Ovary (tissue), 9 donors: Measurements from ENCODE around the gene PLB1. TPM values are rescaled to one million over a fixed set of nuclear protein-coding genes. Genes with fewer than 3 reads are reported as not detected.

Experiments
- DNase-seq, 5 donors: peaks; one replicate each; pipeline ENCODE4 v3.0.0-alpha.2; 2019 to 2020
- H3K27ac ChIP-seq, 2 donors: fragments of 200-600 bp; one replicate each; pipeline versions ENCODE4 v1.5.1 to v1.8.0; 2019 to 2022
- H3K27me3 ChIP-seq: fragments of 200-600 bp; one replicate; pipeline ENCODE4 v1.8.0; 2022
- H3K36me3 ChIP-seq: fragments of 200-600 bp; sonication (generic); one replicate; pipeline ENCODE4 v1.5.1; 2019
- H3K4me1 ChIP-seq: one replicate; pipeline ENCODE4 v1.8.1; 2013; ENCODE audit warnings: mild to moderate bottlenecking, moderate library complexity; ENCODE audit not compliant: insufficient read depth
- H3K4me3 ChIP-seq: fragments of 200-600 bp; sonication (generic); one replicate; pipeline ENCODE4 v1.5.1; 2017
- H3K9me3 ChIP-seq, 2 donors: fragments of 200-600 bp in 1 of 2; sonication (generic) in 1 of 2; one replicate each; pipeline versions ENCODE4 v1.5.1 to v1.8.1; 2013 to 2019; ENCODE audit warnings: mild to moderate bottlenecking in 1 of 2, moderate library complexity in 1 of 2
- CTCF ChIP-seq, 3 donors: fragments of 450-650 bp in 2 of 3; fragments of 200-600 bp in 1 of 3; IDR thresholded peaks; one replicate each; pipeline versions ENCODE4 v1.5.1 to v1.8.0; 2016 to 2022; ENCODE audit warnings: antibody characterized with exemption in 3 of 3, mild to moderate bottlenecking in 1 of 3
- EP300 ChIP-seq: sonication (generic); formaldehyde crosslinking; IDR thresholded peaks from one replicate; pipeline ENCODE4 v1.6.1; 2017; ENCODE audit warnings: antibody characterized with exemption
- POLR2A ChIP-seq: fragments of 450-650 bp; IDR thresholded peaks from one replicate; pipeline ENCODE4 v1.6.1; 2017; ENCODE audit warnings: antibody characterized with exemption, mild to moderate bottlenecking, moderate library complexity
- WGBS, 3 donors: extraction: QIAGEN DNeasy Blood & Tissue Kit in 1 of 3; methylation state at CpG; one replicate each; pipeline versions ENCODE4 v1.1.5 to v1.1.7; 2013 to 2017; 5-methylcytosine and 5-hydroxymethylcytosine counted together
- intact Hi-C, 4 donors: fragments of 100-400 bp; cut with DNase I; formaldehyde crosslinking; loops; one replicate each; pipeline versions ENCODE4 v1.11.0 to v1.15.1; 2022 to 2023
- polyA plus RNA-seq, 2 donors: library from polyadenylated mRNA; stranded (reverse); fragments of 200-250 nt in 1 of 2; fragments of 350-450 nt in 1 of 2; fragmentation: Illumina TruSeq in 1 of 2; extraction: RNeasy Lipid Tissue Mini Kit (QIAGEN cat#74804) in 1 of 2; gene quantifications; one replicate each; pipeline ENCODE4 v1.2.3, GENCODE V29; 2013 to 2014
- total RNA-seq, 7 donors: library from RNA; depleted of rRNA in 2 of 7; stranded (reverse); fragments of >200 nt in 2 of 7; fragmentation: NEBNext Ultra II Directional in 3 of 7; extraction: Animal tissue kit (Norgen Biotek cat#: 25700) in 3 of 7; gene quantifications; one replicate each; pipeline versions ENCODE4 v1.1.0 to v1.2.4, GENCODE V29; 2016 to 2023
- donor health status: DM: no; HTN: no; CAD: no; lungs with moderate emphysema.
- donor health status: DM: no; HTN: no; CAD: no.
- donor health status: Bipolar disorder and iron deficiency.
- donor health status: DM: yes; HTN: yes; CAD: no.
- donor health status: DM: no; HTN: no; CAD: no.
- donor health status: DM: yes; HTN: yes; CAD: no.

PLB1 gene
- total and polyA plus RNA-seq, 9 donors, result 0.99 to 9.3 (median 2.7) TPM

- Histone ChIP-seq H3K27ac (no peak overlapping the region), H3K9me3 (no peaks in the 10 kb centered on the region), H3K36me3 (no peaks in the 10 kb centered on the region), H3K4me3 (no peak overlapping the region), H3K27me3 (no peaks in the 10 kb centered on the region), H3K4me1 (no peaks in the 10 kb centered on the region)
- no peak for DNase-seq
- intact Hi-C loops, result no loop called here
- no peak for TF ChIP-seq CTCF (IDR thresholded peaks at IDR 0.05)
- TF ChIP-seq POLR2A, result no peak
- no peak for TF ChIP-seq EP300
- 63 to 68% (median 65%) methylated on average over 3 of the region's 3 CpGs for WGBS, 3 donors
Observed at GRCh38 chr2:28552045-28552823, 56.4 kb downstream of the PLB1 start.

GRCh38 chr2:28556303-28556702, 60.4 kb downstream of the PLB1 start:
- WGBS, 3 donors, result 85 to 92% (median 90%) methylated on average over 4 of the region's 4 CpGs
- Histone ChIP-seq H3K4me3 (no peak overlapping the region), H3K27me3 (no peaks in the 10 kb centered on the region), H3K4me1 (no peaks in the 10 kb centered on the region), H3K36me3 (no peaks in the 10 kb centered on the region), H3K9me3 (no peaks in the 10 kb centered on the region), H3K27ac (no peak overlapping the region)
- intact Hi-C loops, result no loop called here
- no peak for DNase-seq
- TF ChIP-seq CTCF (IDR thresholded peaks at IDR 0.05) (no peak), POLR2A (no peak), EP300 (no peak)

GRCh38 chr2:28557389-28558131, 61.7 kb downstream of the PLB1 start:
- no peak for DNase-seq
- Histone ChIP-seq H3K36me3 (no peaks in the 10 kb centered on the region), H3K4me1 (no peaks in the 10 kb centered on the region), H3K4me3 (no peak overlapping the region), H3K27ac (no peak overlapping the region), H3K9me3 (no peaks in the 10 kb centered on the region), H3K27me3 (no peaks in the 10 kb centered on the region)
- 59 to 68% (median 60%) methylated on average over 6 of the region's 6 CpGs for WGBS, 3 donors
- TF ChIP-seq CTCF (IDR thresholded peaks at IDR 0.05) (no peak), POLR2A (no peak), EP300 (no peak)
- intact Hi-C loops, result no loop called here

GRCh38 chr2:28558158-28558820, 62.4 kb downstream of the PLB1 start:
- Histone ChIP-seq H3K9me3 (no peaks in the 10 kb centered on the region), H3K27ac (no peak overlapping the region), H3K4me3 (no peak overlapping the region), H3K27me3 (no peaks in the 10 kb centered on the region), H3K36me3 (no peaks in the 10 kb centered on the region), H3K4me1 (no peaks in the 10 kb centered on the region)
- no peak for DNase-seq
- intact Hi-C loops, result no loop called here
- TF ChIP-seq EP300, result no peak
- WGBS, 3 donors, result 67 to 79% (median 71%) methylated on average over 5 of the region's 5 CpGs
